GM12892 (cell line): ENCODE data around the gene POTEF.
"Not testable (repeated sequence)": the region's sequence is repeated elsewhere in the genome, so short reads cannot be mapped to it uniquely, and the experiment has no call there.

ENCODE experiments used
- POLR2A ChIP-seq: IDR thresholded peaks from 2 replicates; pipeline ENCODE4 v1.6.1; 2011; ENCODE audit warnings: low read depth, low read length, control low read depth
- POLR2AphosphoS5 ChIP-seq: IDR thresholded peaks from 2 replicates; pipeline ENCODE4 v1.6.1; 2011; ENCODE audit warnings: low read depth, low read length, control low read depth

DNA sequence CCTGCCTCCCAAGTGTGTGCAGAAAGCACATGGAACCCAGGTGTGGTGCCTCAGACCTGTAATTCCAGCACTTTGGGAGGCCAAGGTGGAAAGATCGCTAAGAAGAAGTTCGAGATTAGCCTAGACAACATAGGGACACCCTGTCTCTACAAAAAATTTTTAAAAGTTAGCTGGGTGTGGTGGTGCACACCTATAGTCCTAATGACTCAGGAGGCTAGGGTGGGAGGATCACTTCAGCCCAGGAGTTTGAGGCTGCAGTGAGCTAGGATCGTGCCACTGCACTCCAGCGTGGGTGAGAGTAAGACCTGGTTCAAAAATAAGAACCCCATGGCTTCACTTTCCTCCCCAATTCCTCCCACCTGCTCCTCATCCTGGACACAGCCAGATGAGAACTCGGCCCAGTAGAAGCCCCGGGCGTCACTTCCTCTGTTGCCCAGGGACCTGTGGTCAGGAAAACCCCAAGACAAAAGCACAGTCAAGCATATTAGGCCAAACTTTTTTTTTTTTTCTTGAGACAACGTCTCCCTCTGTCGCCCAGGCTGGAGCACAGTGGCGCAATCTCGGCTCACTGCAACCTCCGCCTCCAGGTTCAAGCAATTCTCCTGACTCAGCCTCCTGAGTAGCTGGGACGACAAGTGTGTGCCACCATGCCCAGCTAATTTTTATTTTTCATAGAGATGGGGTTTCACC is 28.9 kb upstream of the POTEF start:
- TF ChIP-seq POLR2A, POLR2AphosphoS5: not testable (repeated sequence)
